KMS-11 (cell line): ENCODE results near the gene SLC4A8.

Experiments used
- H2AFZ ChIP-seq: fragments of 200-600 bp; sonication (generic); 2 replicates; pipeline ENCODE4 v1.6.1; 2016; ENCODE audit warnings: antibody characterized with exemption, mixed run types, low read depth
- H3K27ac ChIP-seq: fragments of 200-600 bp; sonication (generic); 2 replicates; pipeline ENCODE4 v1.6.1; 2016; ENCODE audit warnings: mild to moderate bottlenecking, mixed run types
- H3K27me3 ChIP-seq: fragments of 200-600 bp; sonication (generic); 2 replicates; pipeline ENCODE4 v1.6.1; 2017; ENCODE audit warnings: mild to moderate bottlenecking, low read depth, mixed run types, moderate library complexity; ENCODE audit not compliant: insufficient read depth
- H3K36me3 ChIP-seq: fragments of 200-600 bp; sonication (generic); 2 replicates; pipeline ENCODE4 v1.6.1; 2017; ENCODE audit warnings: mild to moderate bottlenecking, mixed run types; ENCODE audit not compliant: insufficient read depth
- H3K4me1 ChIP-seq: fragments of 200-600 bp; sonication (generic); 2 replicates; pipeline ENCODE4 v1.6.1; 2016; ENCODE audit warnings: mild to moderate bottlenecking, low read depth, mixed run types; ENCODE audit not compliant: poor library complexity, severe bottlenecking
- H3K4me2 ChIP-seq: fragments of 200-600 bp; sonication (generic); 2 replicates; pipeline ENCODE4 v1.7.0; 2016; ENCODE audit warnings: mild to moderate bottlenecking, mixed run types
- H3K4me3 ChIP-seq: fragments of 200-600 bp; sonication (generic); IDR thresholded peaks from 2 replicates; pipeline ENCODE4 v1.6.1; 2017; ENCODE audit warnings: low read depth, low read length, mixed read lengths; ENCODE audit not compliant: insufficient read depth
- H3K79me2 ChIP-seq: fragments of 200-600 bp; sonication (generic); 2 replicates; pipeline ENCODE4 v1.6.1; 2016; ENCODE audit warnings: low read depth, mixed run types; ENCODE audit not compliant: insufficient read depth
- H3K9ac ChIP-seq: fragments of 200-600 bp; sonication (generic); 2 replicates; pipeline ENCODE4 v1.6.1; 2016; ENCODE audit warnings: mild to moderate bottlenecking, mixed run types
- H4K20me1 ChIP-seq: fragments of 200-600 bp; sonication (generic); 2 replicates; pipeline ENCODE4 v1.6.1; 2016; ENCODE audit warnings: mild to moderate bottlenecking, mixed run types; ENCODE audit not compliant: insufficient read depth
- TF ChIP-seq, protein P1 (sequence below): fragments of 200-600 bp; sonication (generic); conservative IDR thresholded peaks from 2 replicates; pipeline ENCODE4 v1.6.1; 2017; ENCODE audit warnings: low read depth, mild to moderate bottlenecking, antibody characterized with exemption, low read length, moderate library complexity, mixed read lengths

SLC4A8 gene

DNA sequence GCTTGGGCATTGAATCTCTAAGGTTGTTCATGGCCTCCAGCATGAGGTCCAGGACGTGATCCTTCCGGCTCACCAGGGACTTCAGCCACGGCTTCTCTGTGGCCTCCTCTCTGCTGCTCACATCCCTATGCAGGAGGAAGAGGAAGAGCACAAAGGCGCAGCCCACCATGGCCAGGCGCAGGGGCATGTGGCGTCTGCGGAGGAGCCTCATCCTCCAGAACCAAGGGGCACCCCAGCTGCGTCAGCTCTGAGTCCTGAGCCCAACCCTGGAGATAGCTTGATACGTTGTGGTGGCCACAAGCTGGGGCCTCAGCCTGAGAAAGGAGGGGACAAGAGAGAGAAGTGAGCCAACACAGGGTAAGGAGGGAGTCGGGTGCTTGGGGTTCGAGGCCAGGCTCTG lies 45.1 kb upstream of the SLC4A8 start:
- no peaks in the 10 kb centered on the region for H3K79me2 ChIP-seq
- peaks cover 24% of the 10 kb centered on the region for H3K4me1 ChIP-seq
- H3K27me3 ChIP-seq, result no peaks in the 10 kb centered on the region
- H3K4me2 ChIP-seq, result no peak overlapping the region
- no peaks in the 10 kb centered on the region for H4K20me1 ChIP-seq
- H3K4me3 ChIP-seq, result no peak overlapping the region
- no peaks in the 10 kb centered on the region for H3K36me3 ChIP-seq
- no peak overlapping the region for H3K27ac ChIP-seq
- H3K9ac ChIP-seq, result no peak overlapping the region
- H2AFZ ChIP-seq, result no peak overlapping the region
- TF ChIP-seq, protein P1, sequence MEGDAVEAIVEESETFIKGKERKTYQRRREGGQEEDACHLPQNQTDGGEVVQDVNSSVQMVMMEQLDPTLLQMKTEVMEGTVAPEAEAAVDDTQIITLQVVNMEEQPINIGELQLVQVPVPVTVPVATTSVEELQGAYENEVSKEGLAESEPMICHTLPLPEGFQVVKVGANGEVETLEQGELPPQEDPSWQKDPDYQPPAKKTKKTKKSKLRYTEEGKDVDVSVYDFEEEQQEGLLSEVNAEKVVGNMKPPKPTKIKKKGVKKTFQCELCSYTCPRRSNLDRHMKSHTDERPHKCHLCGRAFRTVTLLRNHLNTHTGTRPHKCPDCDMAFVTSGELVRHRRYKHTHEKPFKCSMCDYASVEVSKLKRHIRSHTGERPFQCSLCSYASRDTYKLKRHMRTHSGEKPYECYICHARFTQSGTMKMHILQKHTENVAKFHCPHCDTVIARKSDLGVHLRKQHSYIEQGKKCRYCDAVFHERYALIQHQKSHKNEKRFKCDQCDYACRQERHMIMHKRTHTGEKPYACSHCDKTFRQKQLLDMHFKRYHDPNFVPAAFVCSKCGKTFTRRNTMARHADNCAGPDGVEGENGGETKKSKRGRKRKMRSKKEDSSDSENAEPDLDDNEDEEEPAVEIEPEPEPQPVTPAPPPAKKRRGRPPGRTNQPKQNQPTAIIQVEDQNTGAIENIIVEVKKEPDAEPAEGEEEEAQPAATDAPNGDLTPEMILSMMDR, result no peak

DNA sequence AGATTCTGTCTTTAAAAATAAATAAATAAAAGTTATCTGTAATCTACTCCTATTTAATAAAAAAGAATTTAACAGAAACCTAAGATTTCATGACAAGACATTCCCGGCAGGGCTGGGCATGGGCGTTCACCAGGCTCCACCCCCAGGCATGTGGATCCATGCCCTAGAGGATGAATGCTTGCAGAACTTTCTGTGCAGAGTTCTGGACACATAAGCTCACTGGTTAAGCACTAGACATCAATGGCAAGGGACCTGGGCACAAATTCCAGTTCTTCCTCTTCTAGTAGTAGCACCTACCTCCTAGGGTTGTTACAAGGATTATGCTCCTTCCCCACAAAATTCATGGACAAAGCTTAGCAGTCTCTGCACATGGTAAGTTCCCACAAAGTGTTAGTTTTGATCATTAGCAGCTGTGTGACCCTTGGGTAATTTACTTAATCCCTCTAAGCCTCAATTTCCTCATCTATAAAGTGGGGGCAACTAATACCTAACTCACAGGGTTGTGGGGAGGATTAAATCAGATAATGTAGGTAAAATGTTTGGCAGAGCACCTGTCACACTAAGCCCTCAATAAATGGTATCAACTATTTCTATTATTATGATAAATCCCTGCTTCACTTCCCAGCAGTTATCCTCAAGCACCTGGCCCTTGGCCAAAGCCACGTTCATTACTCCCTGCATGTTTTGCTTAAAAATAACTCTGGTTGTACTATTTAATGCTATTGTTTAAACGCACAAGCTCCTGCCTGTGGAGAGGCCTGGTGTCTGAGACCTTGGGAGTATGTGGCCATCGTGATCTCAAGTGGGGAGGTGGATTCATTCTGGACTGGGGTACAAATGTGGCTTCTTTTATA lies 43.2 kb upstream of the SLC4A8 start:
- TF ChIP-seq, protein P1, result no peak
- Histone ChIP-seq H3K27ac (no peak overlapping the region), H3K4me2 (no peak overlapping the region), H3K79me2 (no peaks in the 10 kb centered on the region), H2AFZ (no peak overlapping the region), H3K4me1 (peaks cover 25% of the 10 kb centered on the region), H3K4me3 (no peak overlapping the region), H3K27me3 (no peaks in the 10 kb centered on the region; the same call in 1 of the 2 replicates), H4K20me1 (no peaks in the 10 kb centered on the region), H3K9ac (no peak overlapping the region), H3K36me3 (no peaks in the 10 kb centered on the region)

DNA sequence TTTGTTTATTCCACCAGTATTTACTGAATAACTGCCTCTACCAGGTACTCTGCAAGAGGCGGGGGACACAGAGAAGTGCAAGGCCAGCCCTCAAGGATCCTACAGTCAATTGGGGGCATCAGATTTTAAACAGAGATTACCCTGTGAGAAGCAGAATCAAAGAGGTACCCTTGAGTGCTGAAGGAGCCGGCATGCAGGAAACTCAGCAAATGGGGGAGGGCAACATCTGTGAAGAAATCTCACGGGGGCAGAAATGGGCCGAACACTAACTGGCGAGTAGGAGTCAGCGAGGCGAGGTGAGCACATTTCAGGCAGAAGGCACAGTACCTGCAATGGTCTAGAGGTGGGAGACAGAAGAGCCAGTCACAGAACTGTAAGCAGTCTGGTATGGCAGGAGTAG lies 42.5 kb upstream of the SLC4A8 start:
- no peak overlapping the region for H3K9ac ChIP-seq

DNA sequence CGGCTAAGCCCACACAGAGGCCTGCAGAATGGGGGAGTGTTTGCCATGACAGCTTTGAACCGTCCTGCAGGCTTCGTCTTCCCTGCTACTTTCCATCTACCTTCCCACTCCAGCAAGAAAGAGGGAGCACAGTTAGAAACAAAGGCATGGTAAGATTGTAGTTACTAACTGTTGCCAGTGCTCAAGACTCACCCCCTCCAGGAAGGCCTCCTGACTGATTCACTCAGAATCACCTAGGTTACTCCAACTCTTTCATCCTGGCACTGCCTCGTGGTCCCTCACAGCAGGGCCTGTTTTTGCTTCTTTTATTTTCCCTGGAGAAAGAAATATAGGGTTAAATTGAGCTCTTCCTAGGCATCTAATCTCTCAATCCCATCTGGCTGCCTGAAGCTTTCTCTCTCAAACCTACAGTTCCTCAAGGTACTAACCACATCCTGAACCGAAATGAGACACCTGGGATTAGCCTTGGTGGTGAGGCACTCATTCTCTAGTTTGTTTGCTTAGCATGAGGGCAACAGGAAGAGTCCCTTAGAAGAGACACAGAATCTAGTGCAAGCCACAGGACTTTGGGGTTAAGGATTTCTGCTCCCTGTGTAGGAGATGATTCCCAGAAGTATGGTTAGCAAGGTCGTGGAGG lies 41.2 kb upstream of the SLC4A8 start:
- H3K4me2 ChIP-seq, result peak overlapping the region; percentile 15; the same call in 1 of the 2 replicates
- H3K9ac ChIP-seq, result no peak overlapping the region
- no peak overlapping the region for H3K4me3 ChIP-seq
- H4K20me1 ChIP-seq, result no peaks in the 10 kb centered on the region
- H3K79me2 ChIP-seq, result no peaks in the 10 kb centered on the region
- H3K36me3 ChIP-seq, result no peaks in the 10 kb centered on the region
- no peak overlapping the region for H3K27ac ChIP-seq
- TF ChIP-seq, protein P1, result no peak
- H3K27me3 ChIP-seq, result no peaks in the 10 kb centered on the region; the same call in 1 of the 2 replicates
- H3K4me1 ChIP-seq, result peaks cover 28% of the 10 kb centered on the region
- no peak overlapping the region for H2AFZ ChIP-seq

More for the DNA sequence above, 42.5 kb upstream of the SLC4A8 start:
- no peaks in the 10 kb centered on the region for H3K79me2 ChIP-seq
- H3K4me3 ChIP-seq, result no peak overlapping the region
- TF ChIP-seq, protein P1, result no peak
- no peaks in the 10 kb centered on the region for H3K36me3 ChIP-seq
- H3K27me3 ChIP-seq, result no peaks in the 10 kb centered on the region; the same call in 1 of the 2 replicates
- H3K4me1 ChIP-seq, result peaks cover 28% of the 10 kb centered on the region
- H3K27ac ChIP-seq, result no peak overlapping the region
- no peak overlapping the region for H3K4me2 ChIP-seq
- no peak overlapping the region for H2AFZ ChIP-seq
- H4K20me1 ChIP-seq, result no peaks in the 10 kb centered on the region
